Testis (tissue), 3 donors: ENCODE data around the gene MTMR6. TPM values are rescaled to one million over a fixed set of nuclear protein-coding genes. Genes with fewer than 3 reads are reported as not detected.

Experiments used
- DNase-seq: peaks from one replicate; pipeline ENCODE4 v3.0.0-alpha.2; 2019
- H3K27ac ChIP-seq, 2 donors: fragments of 200-600 bp; sonication (generic); one replicate each; pipeline ENCODE4 v1.5.1; 2019
- H3K27me3 ChIP-seq: fragments of 200-600 bp; sonication (generic); one replicate; pipeline ENCODE4 v1.5.1; 2019
- H3K36me3 ChIP-seq: fragments of 200-600 bp; sonication (generic); one replicate; pipeline ENCODE4 v1.5.1; 2017; ENCODE audit warnings: low read depth; ENCODE audit errors: missing control alignments
- H3K4me1 ChIP-seq: fragments of 200-600 bp; sonication (generic); one replicate; pipeline ENCODE4 v1.5.1; 2019
- H3K4me3 ChIP-seq, 2 donors: fragments of 200-600 bp; sonication (generic); one replicate each; pipeline ENCODE4 v1.5.1; 2017 to 2019
- H3K9me3 ChIP-seq: fragments of 200-600 bp; sonication (generic); one replicate; pipeline ENCODE4 v1.5.1; 2017
- CTCF ChIP-seq, 3 experiments: fragments of 450-650 bp in 2 of 3; fragments of 200-600 bp in 1 of 3; sonication (generic) in 1 of 3; IDR thresholded peaks; one replicate each; pipeline ENCODE4 v1.5.1; 2016 to 2019; ENCODE audit warnings: antibody characterized with exemption in 3 of 3, mild to moderate bottlenecking in 2 of 3, moderate library complexity in 1 of 3
- POLR2A ChIP-seq: fragments of 450-650 bp; IDR thresholded peaks from one replicate; pipeline ENCODE4 v1.6.1; 2017; ENCODE audit warnings: antibody characterized with exemption, mild to moderate bottlenecking, moderate library complexity
- WGBS, 2 donors: methylation state at CpG; one replicate each; pipeline ENCODE4 v1.1.5; 2018; 5-methylcytosine and 5-hydroxymethylcytosine counted together
- intact Hi-C: fragments of 100-400 bp; cut with DNase I; formaldehyde crosslinking; loops from one replicate; pipeline ENCODE4 v1.15.1; 2023; ENCODE audit warnings: low total_unique reads
- polyA plus RNA-seq: library from polyadenylated mRNA; stranded (reverse); fragments of 350-450 nt; fragmentation: Illumina TruSeq; extraction: RNeasy Lipid Tissue Mini Kit (QIAGEN cat#74804); gene quantifications from one replicate; pipeline ENCODE4 v1.2.3, GENCODE V29; 2014; ENCODE audit warnings: low read depth, low replicate concordance; ENCODE audit not compliant: insufficient read depth
- total RNA-seq, 2 donors: library from RNA; depleted of rRNA; stranded (reverse); fragments of >200 nt; gene quantifications; one replicate each; pipeline ENCODE4 v1.2.3, GENCODE V29; 2016

MTMR6 gene
- total and polyA plus RNA-seq, 3 donors from 2014 or later: 23.2 to 46.1 (median 24.0) TPM

GRCh38 chr13:25281935-25282332 lies 5.4 kb downstream of the MTMR6 start:
- Histone ChIP-seq H3K36me3 (no peaks in the 10 kb centered on the region), H3K9me3 (no peaks in the 10 kb centered on the region), H3K27me3 (no peaks in the 10 kb centered on the region), H3K4me3 (no peak overlapping the region), H3K27ac (no peak overlapping the region), H3K4me1 (peaks cover 7% of the 10 kb centered on the region)
- 86 to 100% methylated on average over 1 of the region's 1 CpG for WGBS, 2 donors
- no peak for DNase-seq
- TF ChIP-seq CTCF (IDR thresholded peaks at IDR 0.05) (no peak), POLR2A (no peak)
- intact Hi-C loops: no loop called here

- DNase-seq: no peak
- Histone ChIP-seq H3K27ac (no peak overlapping the region), H3K27me3 (no peaks in the 10 kb centered on the region), H3K4me3 (no peak overlapping the region), H3K36me3 (no peaks in the 10 kb centered on the region), H3K4me1 (peaks cover 7% of the 10 kb centered on the region), H3K9me3 (no peaks in the 10 kb centered on the region)
- TF ChIP-seq POLR2A: no peak
- no peak for TF ChIP-seq CTCF (IDR thresholded peaks at IDR 0.05)
- intact Hi-C loops: no loop called here
- WGBS, 2 donors: 56 to 60% methylated on average over 4 of the region's 4 CpGs
Measured at GRCh38 chr13:25281193-25281934, 5.9 kb downstream of the MTMR6 start.

DNA sequence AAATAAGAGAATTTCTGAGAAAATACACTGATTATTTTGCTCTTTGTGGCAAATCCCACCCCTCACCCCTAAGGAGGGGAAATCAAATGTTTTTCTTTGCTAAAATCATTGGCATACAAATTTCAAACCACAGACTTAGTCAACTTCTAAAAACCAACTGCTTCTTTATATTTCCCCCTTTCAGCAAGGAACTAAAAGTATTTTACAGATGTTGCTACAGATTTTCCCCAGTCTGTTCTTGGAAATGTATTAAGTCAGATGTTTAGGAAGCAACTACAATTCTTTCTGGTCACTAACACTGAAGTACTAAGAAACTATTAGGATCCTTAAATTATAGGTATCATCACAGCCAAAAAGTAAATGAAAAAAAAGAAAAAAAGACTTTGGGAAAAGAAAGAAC lies 6.9 kb downstream of the MTMR6 start:
- Histone ChIP-seq H3K27ac (no peak overlapping the region), H3K27me3 (no peaks in the 10 kb centered on the region), H3K36me3 (no peaks in the 10 kb centered on the region), H3K4me3 (no peak overlapping the region), H3K4me1 (no peaks in the 10 kb centered on the region), H3K9me3 (no peaks in the 10 kb centered on the region)
- intact Hi-C loops: no loop called here
- TF ChIP-seq CTCF (IDR thresholded peaks at IDR 0.05): no peak
- TF ChIP-seq POLR2A: no peak
- no peak for DNase-seq

DNA sequence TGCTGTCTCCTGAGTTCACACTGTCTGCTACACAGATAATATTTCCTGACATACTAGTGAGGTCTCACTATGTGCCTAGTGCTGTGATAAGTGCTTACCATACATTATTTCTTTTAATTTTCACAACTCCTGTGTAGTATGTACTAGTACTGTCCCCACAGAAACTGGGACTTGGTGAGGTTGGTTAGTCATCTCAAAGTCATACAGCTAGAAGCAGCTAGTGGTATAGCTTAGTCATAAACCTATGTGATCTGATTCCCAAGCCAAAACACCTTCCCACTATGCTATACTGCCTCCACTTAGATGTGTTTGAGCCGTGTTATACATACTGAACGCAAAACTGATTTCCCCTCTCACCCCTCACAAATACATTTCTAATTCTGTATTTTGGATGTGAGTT lies 10.5 kb downstream of the MTMR6 start:
- DNase-seq: no peak
- no peak overlapping the region for H3K27ac ChIP-seq
- H3K36me3 ChIP-seq: no peaks in the 10 kb centered on the region
- TF ChIP-seq CTCF (IDR thresholded peaks at IDR 0.05): no peak
- 90 to 100% methylated on average over 2 of the region's 2 CpGs for WGBS, 2 donors
- no peak overlapping the region for H3K4me3 ChIP-seq
- H3K27me3 ChIP-seq: no peaks in the 10 kb centered on the region
- no peaks in the 10 kb centered on the region for H3K9me3 ChIP-seq
- H3K4me1 ChIP-seq: no peaks in the 10 kb centered on the region
- intact Hi-C loops: no loop called here

GRCh38 chr13:25268561-25268960 lies 18.7 kb downstream of the MTMR6 start:
- no peaks in the 10 kb centered on the region for H3K27me3 ChIP-seq
- no peaks in the 10 kb centered on the region for H3K4me1 ChIP-seq
- H3K36me3 ChIP-seq: no peaks in the 10 kb centered on the region
- H3K9me3 ChIP-seq: no peaks in the 10 kb centered on the region
- no peak overlapping the region for H3K27ac ChIP-seq
- no peak for DNase-seq
- H3K4me3 ChIP-seq: no peak overlapping the region
- intact Hi-C loops: no loop called here
- WGBS, 2 donors: 89 to 94% methylated on average over 3 to 6 of the region's 6 CpGs
- TF ChIP-seq CTCF (IDR thresholded peaks at IDR 0.05) (no peak), POLR2A (no peak)
